ENCODE data around the gene PTPN20.
"Not testable (repeated sequence)": the region's sequence is repeated elsewhere in the genome, so short reads cannot be mapped to it uniquely, and the experiment has no call there.

Gene PTPN20

DNA sequence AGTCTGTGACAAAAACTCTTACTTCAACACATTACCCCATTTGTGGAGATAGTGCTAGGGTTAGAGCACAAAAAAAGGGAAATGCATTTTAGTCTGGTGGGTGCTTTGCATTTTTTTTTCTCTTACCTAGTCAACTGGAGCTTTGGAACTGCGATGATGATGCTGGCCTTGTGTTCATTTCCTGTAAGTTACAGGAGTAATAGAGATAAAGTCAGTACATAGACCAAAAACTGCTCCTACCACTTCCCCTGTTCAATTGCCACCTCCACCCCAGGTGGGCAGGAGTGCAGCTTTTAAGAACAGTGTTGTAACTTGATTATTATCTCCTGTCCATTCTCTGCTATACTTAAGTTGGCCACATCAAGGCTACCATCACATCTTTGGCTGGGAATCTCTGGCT, 29.9 kb downstream of the PTPN20 start:
- DNase-seq, result not testable (repeated sequence)

DNA sequence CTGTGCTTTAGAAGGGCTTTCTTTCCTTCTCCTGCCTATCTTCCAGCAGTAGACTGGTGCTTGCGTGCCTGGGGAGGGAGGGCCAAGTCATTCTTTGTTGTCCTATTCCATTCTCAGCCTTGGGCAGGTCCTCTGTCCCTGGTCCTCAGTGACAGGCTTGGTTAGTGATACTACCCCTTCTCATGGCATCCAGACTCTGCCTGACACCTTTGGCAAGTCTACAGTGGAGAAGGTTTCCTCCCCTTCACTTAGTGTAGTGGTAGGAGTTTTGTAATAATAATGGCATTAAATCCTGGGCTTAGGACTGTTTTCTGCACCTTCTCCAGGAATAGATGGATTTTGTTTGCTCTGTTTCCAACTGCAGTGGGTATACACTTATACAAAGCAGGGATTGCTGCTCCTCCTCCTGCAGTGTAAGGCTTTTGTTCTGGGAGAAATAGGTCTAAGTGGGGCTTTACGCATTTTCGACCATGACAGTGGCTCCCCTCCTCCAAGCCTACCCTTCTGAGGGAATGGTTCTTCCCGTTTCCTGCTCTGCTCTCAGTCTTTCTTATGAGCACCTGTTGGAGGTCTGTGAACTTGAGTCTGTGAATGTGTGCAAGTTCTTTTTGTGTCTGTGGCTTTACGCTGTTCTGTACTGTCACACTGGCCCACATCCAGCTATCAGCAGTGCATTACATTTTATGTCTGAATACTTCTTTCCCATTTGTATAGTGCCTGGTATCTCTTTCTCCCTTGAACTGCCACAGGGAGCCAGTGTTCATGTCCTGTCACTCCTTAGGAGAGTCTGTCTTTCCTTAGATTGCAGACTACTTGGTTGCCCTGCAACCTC, 37.7 kb downstream of the PTPN20 start:
- DNase-seq; in situ Hi-C loops (cut with HindIII; ENCODE audit: low pct_ligation_motif_present, low pct_unique_long_range_greater_than_20kb, low sequenced_read_pairs): not testable (repeated sequence)

More for the DNA sequence above, 29.9 kb downstream of the PTPN20 start:
- in situ Hi-C loops (cut with HindIII; ENCODE audit: low pct_ligation_motif_present, low pct_unique_long_range_greater_than_20kb, low sequenced_read_pairs), result not testable (repeated sequence)

DNA sequence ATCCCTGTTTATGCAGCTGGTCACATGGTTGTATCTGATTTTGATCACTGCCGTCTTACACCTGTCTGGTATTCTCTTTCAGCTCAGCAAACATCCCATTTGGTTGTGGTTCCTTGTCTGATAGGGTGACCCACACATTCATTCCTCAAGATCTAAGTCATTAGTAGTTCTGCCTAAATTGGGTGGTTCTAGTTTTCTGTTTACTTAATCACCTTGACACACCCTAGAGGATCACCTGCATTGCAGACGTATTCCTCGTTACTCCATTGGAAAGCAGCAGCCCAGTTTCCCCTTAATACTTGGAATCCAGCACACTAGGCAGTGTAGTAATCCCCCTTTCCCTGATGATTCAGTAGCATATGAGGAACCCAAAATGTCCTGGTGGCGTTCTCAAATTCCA, 41.3 kb downstream of the PTPN20 start:
- DNase-seq; in situ Hi-C loops (cut with HindIII; ENCODE audit: low pct_ligation_motif_present, low pct_unique_long_range_greater_than_20kb, low sequenced_read_pairs): not testable (repeated sequence)

DNA sequence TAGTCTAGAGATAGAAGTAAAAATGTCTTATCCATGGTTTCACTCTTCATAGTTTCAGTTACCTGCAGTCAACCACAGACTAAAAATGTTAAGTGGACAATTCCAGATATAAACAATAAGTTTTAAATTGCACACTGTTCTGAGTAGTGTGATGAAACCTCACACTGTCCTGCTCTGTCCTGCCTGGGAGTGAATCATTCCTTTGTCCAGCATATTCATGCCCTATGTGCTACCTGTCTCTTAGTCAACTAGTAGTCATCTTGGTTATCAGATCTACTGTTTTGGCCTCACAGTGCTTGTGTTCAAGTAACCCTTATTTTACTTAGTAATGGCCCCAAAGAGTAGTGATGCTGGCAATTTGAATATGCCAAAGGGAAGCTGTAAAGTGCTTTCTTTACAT, 49.5 kb downstream of the PTPN20 start:
- DNase-seq; in situ Hi-C loops (cut with HindIII; ENCODE audit: low pct_ligation_motif_present, low pct_unique_long_range_greater_than_20kb, low sequenced_read_pairs): not testable (repeated sequence)

DNA sequence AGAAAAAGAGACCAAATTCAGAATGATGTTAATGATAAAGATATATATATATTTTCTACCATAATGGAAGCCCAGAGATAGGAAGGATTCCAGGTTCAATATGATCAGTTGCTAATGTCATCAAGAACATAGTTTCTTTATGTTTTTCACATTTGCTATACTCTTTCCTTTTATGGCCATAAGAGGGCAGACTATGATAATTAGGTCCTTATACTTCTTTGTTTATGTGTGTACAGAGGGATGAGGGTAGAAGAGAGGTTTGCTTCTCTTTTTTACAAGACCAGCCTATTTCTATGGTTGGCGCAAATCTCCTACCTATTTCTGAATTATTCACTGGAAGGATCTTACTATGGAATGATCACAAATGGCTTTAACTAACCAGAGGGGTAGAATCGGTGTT, 52.1 kb downstream of the PTPN20 start:
- DNase-seq; in situ Hi-C loops (cut with HindIII; ENCODE audit: low pct_ligation_motif_present, low pct_unique_long_range_greater_than_20kb, low sequenced_read_pairs): not testable (repeated sequence)

DNA sequence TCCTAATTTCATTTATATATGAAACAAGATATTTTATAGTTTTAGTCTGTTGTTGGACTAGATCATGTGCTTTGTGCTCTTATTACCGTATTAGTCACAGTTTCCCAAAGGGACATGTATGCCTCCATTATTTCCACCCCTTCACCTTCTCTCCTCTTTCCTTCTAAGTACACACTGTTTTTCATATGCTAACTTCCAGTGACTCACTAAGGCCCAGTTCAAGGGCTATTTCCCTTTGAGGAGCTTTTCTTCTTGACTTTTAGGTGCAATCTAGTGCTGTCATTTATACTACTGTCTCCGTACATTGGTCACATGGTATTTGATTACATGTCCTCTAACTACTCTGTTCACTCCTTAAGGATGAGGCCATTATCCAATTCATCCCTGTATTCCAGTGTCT, 55.8 kb downstream of the PTPN20 start:
- in situ Hi-C loops (cut with HindIII; ENCODE audit: low pct_ligation_motif_present, low pct_unique_long_range_greater_than_20kb, low sequenced_read_pairs); DNase-seq: not testable (repeated sequence)

DNA sequence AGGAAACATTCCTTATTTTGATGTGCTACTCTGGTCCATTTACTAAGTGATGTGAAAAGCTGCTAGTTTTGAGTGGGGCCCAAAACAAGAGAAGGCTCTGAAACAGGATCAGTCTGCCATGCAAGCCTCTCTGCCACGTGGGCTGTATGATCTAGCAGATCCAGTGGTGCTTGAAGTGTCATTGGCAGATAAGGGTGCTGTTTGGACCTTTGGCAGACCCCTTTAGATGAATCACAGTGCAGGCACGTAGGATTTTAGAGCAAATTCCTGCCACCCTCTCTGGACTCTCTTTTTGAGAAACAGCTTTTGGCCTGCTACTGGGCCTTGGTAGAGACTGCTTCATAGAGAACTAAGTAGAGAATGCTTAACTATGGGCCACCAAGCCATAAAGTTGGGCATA, 69.0 kb downstream of the PTPN20 start:
- in situ Hi-C loops (cut with HindIII; ENCODE audit: low pct_ligation_motif_present, low pct_unique_long_range_greater_than_20kb, low sequenced_read_pairs); DNase-seq: not testable (repeated sequence)

DNA sequence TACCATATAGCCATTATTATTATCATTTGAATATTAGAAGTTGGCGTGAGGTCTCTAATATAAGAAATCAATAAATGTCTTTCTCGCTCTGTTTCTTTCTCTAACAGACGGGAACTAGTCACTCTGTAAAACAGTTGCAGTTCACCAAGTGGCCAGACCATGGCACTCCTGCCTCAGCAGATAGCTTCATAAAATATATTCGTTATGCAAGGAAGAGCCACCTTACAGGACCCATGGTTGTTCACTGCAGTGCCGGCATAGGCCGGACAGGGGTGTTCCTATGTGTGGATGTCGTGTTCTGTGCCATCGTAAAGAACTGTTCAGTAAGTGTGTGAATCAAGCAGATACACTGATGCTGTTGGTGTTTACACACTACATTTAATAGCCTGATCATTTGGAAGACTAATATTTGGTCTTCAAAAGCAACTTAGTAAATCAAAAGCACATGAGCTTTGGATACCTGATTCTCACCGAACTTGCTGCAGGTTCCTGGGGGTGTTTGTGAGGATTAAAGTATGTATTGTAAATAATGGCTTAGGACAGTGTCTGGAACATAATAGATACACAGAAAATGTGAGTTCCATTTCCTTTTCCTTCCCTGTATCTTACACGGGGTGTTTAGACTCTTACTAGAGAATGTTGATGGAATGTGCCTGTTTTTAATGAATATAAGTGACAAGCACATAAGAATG, 76.2 kb downstream of the PTPN20 start:
- in situ Hi-C loops (cut with HindIII; ENCODE audit: low pct_ligation_motif_present, low pct_unique_long_range_greater_than_20kb, low sequenced_read_pairs); DNase-seq: not testable (repeated sequence)

DNA sequence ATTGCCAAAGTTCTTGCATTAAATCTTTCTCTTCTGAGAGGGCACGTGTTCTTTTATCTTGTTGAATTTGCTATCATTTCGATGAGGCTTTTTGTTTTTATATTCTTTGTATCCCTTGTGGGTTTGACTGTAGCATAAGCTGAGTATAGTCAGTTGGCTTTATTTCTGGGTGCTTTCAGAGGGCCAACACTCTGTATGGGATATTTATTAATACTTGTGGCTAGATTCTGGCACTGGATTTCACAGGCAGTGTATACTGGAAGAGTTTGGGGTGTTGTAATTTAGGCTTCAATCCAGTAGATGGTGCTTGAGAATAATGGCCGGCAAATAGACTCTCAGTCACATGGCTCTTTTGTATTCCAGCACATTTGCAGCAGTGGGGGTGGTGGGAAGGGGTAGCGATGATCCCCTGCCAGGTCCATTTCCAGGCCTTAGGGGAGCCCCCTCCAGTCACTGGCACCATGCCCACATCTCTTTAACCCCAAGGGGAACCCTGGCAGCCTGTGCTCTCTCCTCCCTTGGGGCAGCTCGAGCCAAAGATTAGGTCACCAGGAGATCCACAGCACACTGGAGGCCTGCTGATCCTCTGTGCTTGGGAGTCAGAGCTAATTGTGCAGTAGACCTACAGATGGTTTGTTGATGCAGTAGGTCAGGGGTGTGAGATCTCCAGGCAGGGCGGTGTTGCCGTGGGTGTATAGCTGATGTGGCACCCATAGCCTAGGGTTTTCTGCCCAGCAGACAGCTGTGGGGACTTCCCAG, 81.8 kb downstream of the PTPN20 start:
- peak; percentile 50 for DNase-seq
- in situ Hi-C loops (cut with HindIII; ENCODE audit: low pct_ligation_motif_present, low pct_unique_long_range_greater_than_20kb, low sequenced_read_pairs), result no loop called here

DNA sequence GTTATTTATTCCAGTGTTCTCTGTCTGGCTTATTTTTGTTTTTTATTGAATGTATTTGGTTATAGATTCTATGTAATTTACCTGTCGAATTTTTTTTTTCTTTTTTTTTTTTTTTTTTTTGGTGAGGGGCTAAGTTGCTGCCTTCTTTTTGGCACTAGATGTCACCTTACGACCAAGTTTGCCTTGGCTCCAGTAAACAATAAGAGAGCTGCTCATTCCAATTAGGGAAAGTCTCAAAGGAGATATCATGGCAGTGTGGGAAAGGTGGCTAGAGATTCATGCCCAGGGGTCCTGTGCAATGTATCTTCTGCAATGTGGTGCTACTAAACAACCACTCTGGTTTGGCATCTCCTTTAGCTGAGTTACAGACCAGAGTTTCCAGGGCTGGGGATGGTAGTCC, 84.0 kb downstream of the PTPN20 start:
- in situ Hi-C loops (cut with HindIII; ENCODE audit: low pct_ligation_motif_present, low pct_unique_long_range_greater_than_20kb, low sequenced_read_pairs), result no loop called here

DNA sequence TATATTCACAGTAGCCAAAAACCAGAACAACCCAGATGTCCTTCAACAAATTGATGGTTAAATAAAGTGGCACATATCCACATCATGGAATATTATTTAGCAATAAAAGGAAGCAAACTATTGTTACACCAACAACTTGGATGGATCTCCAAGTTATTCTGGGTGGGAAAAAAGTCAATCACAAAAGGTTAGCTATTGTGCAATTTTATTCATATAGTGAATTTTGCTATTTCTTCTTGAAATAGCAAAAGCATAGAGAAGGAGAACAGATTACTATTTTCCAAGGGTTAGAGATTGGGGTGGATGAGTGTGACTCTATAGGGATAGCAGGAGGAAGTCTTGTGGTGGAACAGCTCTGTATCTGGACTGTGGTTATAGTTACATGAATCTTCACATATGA, 87.0 kb downstream of the PTPN20 start:
- DNase-seq, result no peak
- in situ Hi-C loops (cut with HindIII; ENCODE audit: low pct_ligation_motif_present, low pct_unique_long_range_greater_than_20kb, low sequenced_read_pairs), result no loop called here

More for the DNA sequence above, 84.0 kb downstream of the PTPN20 start:
- no peak for DNase-seq

DNA sequence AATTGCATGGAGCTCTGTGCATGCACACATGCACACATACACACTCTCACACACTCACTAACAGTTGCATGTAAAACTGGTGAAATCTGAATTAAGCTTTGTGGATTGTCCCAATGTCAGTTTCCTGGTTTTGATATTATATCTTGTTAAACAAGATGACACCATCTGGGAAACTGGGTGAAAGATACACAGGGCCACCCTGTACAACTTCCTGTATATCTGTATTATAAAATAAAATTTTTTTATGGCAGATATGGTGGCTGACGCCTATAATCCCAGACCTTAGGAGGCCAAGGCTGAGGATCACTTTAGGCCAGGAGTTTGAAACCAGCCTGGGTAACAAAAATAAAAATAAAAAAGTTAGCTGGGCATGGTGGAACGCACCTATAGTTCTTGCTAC, 87.4 kb downstream of the PTPN20 start:
- no peak for DNase-seq
- in situ Hi-C loops (cut with HindIII; ENCODE audit: low pct_ligation_motif_present, low pct_unique_long_range_greater_than_20kb, low sequenced_read_pairs), result no loop called here

DNA sequence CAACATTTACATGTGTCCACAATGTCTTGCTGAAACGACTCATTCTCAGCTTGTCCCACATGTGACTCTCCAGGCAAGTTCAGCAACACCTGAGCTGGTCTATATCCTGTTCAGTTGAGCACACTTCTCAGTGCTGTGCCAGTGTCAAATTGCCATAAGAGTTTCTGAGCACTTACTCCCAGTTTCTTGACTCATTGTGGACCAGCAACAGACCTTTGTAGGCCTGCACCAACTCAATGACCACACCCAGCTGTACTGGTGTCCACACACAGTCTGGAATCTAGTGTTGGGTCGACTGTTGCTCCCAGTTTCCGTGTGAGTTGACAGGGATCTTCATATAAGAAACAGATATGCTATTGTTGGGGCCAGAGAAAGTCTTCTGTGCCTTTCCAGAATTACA, 88.0 kb downstream of the PTPN20 start:
- in situ Hi-C loops (cut with HindIII; ENCODE audit: low pct_ligation_motif_present, low pct_unique_long_range_greater_than_20kb, low sequenced_read_pairs), result no loop called here

DNA sequence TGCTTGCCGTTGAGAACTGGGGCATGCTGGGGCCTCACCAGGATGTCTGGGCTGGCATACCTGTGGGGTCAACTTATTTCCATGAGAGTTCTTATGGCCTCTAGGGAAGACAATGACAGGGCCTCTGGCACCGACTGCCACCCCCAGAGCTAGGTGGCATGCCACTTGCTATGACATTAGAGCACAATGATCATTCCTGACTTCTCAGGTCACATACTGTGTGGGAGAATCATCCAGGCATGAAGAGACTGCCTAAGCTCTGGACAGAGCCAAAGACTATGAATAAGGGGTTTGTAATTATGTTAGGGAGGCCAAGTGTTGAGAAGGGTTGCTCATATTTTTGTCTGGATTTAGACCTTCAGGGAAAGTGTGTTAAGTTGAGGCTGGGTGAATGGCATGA, 97.5 kb downstream of the PTPN20 start:
- no peak for DNase-seq

More for the DNA sequence above, 88.0 kb downstream of the PTPN20 start:
- DNase-seq, result no peak

DNA sequence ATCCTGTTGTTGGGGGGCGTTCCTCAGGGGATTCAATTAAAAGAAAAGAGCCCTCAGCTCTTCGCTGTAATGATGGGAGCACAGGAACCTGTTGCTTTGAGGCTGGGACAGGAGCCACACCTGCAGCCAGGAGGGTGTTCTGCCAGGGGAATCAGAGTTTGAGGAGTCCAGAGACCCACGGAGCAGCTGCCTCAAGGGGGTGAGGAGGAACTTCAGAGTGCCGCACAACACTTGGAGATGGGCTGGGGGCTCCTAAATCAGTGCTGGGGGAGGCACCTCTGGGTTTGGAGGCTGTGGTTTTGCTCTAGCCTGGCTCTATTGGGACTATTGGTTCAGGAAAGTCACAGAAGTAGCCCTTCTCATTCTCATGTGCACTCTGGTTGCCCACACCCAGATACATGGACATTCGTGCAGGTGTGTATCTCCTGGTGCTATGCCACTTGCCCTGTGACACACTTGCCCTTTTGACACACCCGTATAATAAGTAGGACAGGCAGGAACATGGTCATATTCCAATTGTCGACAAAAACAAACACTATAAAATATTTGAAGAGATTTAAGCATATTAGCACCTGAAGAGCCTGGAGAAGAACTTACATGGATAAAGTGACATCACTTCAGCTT, 98.1 kb downstream of the PTPN20 start:
- in situ Hi-C loops (cut with HindIII; ENCODE audit: low pct_ligation_motif_present, low pct_unique_long_range_greater_than_20kb, low sequenced_read_pairs), result no loop called here
- DNase-seq, result no peak

More for the DNA sequence above, 97.5 kb downstream of the PTPN20 start:
- in situ Hi-C loops (cut with HindIII; ENCODE audit: low pct_ligation_motif_present, low pct_unique_long_range_greater_than_20kb, low sequenced_read_pairs), result no loop called here

DNA sequence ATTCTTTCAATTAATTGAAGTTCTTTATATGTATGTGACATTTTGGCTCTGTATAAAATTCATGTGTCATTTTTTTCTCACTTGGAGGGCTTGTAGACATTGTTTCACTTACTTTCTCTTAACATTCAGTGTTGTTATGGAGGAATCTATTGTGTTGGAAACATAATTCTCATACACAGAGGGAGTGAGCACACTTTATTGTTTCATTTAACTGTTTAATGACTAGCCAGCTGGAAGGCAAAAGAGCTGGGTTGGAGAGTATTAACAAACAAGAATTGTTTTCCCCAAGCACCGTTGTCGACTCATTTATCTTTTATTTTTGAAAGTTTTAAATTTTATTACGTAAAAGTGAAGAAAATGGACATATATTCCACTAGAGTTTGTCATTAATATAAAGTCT, 98.8 kb downstream of the PTPN20 start:
- in situ Hi-C loops (cut with HindIII; ENCODE audit: low pct_ligation_motif_present, low pct_unique_long_range_greater_than_20kb, low sequenced_read_pairs), result no loop called here
- DNase-seq, result no peak

DNA sequence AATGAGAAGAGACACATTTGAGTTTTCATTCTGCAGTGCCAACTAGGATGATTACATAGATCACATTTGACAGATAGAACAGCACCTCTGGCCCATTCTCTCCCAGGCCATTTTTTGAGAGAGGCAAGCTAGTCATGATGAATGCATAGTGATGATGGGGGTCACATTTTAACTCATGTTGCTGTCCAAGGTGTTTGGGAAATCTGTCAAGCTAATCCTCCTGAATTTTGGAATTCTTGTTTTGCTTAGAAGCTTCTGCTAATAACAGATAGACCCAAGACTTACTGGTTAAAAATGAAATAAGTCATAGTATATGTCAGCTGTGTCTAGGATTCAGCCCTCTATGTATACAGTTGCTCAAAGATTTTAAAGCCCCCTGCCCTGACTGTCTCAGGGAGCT, 101.0 kb downstream of the PTPN20 start:
- in situ Hi-C loops (cut with HindIII; ENCODE audit: low pct_ligation_motif_present, low pct_unique_long_range_greater_than_20kb, low sequenced_read_pairs), result no loop called here
- no peak for DNase-seq

DNA sequence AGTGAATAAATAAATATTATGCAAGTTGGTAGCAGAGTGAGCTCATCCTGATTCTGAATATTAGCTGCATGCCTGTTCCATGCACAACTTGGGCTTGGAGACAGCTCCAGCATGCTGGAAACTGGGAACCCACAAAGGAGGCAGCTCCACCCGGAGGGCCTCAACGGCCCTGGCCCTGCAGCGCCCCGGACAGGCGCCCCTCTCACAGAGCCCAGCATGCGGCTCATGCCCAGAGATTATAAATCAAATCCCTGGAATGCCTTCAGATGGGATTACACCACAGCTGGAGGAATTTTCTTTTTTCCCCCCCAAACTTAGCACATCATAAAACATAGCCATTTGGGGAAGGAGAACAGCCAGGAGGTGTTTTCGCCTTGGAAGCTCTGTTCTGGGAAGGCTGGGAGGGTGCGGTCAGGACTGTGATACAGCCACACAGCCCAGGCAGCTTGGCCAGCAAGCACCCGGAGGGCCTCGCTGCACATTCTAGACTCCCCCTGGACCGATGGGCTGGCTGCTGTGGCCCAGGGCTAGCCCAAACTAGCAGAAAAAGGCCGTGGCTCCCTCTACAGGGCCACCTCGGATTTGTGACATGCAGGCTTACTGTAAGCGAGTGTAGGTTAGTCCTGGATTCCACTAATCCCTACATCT, 102.4 kb downstream of the PTPN20 start:
- no peak for DNase-seq
- in situ Hi-C loops (cut with HindIII; ENCODE audit: low pct_ligation_motif_present, low pct_unique_long_range_greater_than_20kb, low sequenced_read_pairs), result no loop called here
